ENCODE measurements around the gene KPNB1. TPM values are rescaled to one million over a fixed set of nuclear protein-coding genes. Genes with fewer than 3 reads are reported as not detected.

KPNB1 gene
- total and polyA plus RNA-seq, 2 of the 8 experiments (the other 6 are each of a cell fraction or from before 2014, with no cell fraction given): 171 to 625 TPM

- DNase-seq (ENCODE audit: low read depth in 1 of 2, low spot score in 2 of 2) (no peak), FAIRE-seq (no peak)
- Histone ChIP-seq H3K27ac (ENCODE audit: low read depth, low read length) (no peak overlapping the region), H4K20me1 (replicated peaks in 1 of 2; ENCODE audit: control insufficient read depth in 1 of 2, insufficient read depth in 2 of 2, low read length in 2 of 2) (peaks cover 0 to 2% of the 10 kb centered on the region in 2 experiments), H2AFZ (ENCODE audit: low read length) (no peak overlapping the region), H2BK20ac (ENCODE audit: low read length) (no peak overlapping the region), H3K4me2 (ENCODE audit: insufficient read depth in 1 of 2, low read depth in 2 of 2, low read length in 2 of 2) (no peak overlapping the region), H3K79me1 (ENCODE audit: low read depth, low read length) (no peaks in the 10 kb centered on the region), H4K91ac (replicated peaks; ENCODE audit: insufficient read length, low read length) (no peak overlapping the region), H3K9me3 (ENCODE audit: insufficient read depth in 2 of 2, low read depth in 1 of 2, low read length in 1 of 2) (no peaks in the 10 kb centered on the region), H2BK15ac (ENCODE audit: low read length) (no peak overlapping the region), H4K5ac (ENCODE audit: insufficient read length, low read depth, low read length) (no peak overlapping the region), H3K4ac (replicated peaks; ENCODE audit: insufficient read length, low read depth, low read length) (no peak overlapping the region), H3K23ac (ENCODE audit: insufficient read length) (no peak overlapping the region), H2BK5ac (ENCODE audit: low read depth, low read length) (no peak overlapping the region), H3K9ac (replicated peaks in 1 of 4; ENCODE audit: extremely low read depth in 1 of 4, low read depth in 3 of 4, low read length in 3 of 4) (no peak overlapping the region), H3K18ac (ENCODE audit: extremely low read depth, low read length) (no peak overlapping the region), H3K23me2 (ENCODE audit: low read depth, low read length) (peaks cover 2% of the 10 kb centered on the region; the same call in 1 of the 2 replicates), H2BK120ac (replicated peaks; ENCODE audit: low read depth, low read length) (no peak overlapping the region), H2AK5ac (ENCODE audit: low read depth, low read length) (no peak overlapping the region), H3K36me3 (ENCODE audit: control insufficient read depth in 2 of 4, insufficient read depth in 4 of 4, low read length in 3 of 4) (no peaks in the 10 kb centered on the region), H2BK12ac (ENCODE audit: low read depth, low read length) (no peak overlapping the region), H3K27me3 (replicated peaks in 1 of 4; ENCODE audit: control insufficient read depth in 3 of 4, extremely low read depth in 1 of 4, insufficient read depth in 3 of 4, low read length in 3 of 4) (peaks cover 0 to 8% (median 2%) of the 10 kb centered on the region in 4 experiments; a peak in 4 of 7 replicates), H3K79me2 (ENCODE audit: control insufficient read depth in 1 of 2, insufficient read depth in 2 of 2, low read length in 2 of 2) (no peaks in the 10 kb centered on the region), H3K4me3 (ENCODE audit: extremely low read depth in 1 of 4, insufficient read depth in 2 of 4, low read depth in 3 of 4, low read length in 4 of 4) (no peak overlapping the region), H4K8ac (ENCODE audit: extremely low read depth, insufficient read depth, low read length) (no peak overlapping the region), H3K4me1 (replicated peaks in 1 of 4; ENCODE audit: control insufficient read depth in 3 of 4, insufficient read depth in 4 of 4, low read length in 3 of 4) (peaks cover 0 to 3% (median 2%) of the 10 kb centered on the region in 4 experiments; a peak in 5 of 7 replicates), H3K56ac (replicated peaks; ENCODE audit: insufficient read length, low read depth, low read length) (no peak overlapping the region), H3K14ac (ENCODE audit: insufficient read length) (no peak overlapping the region)
- ChIA-PET CTCF (ENCODE audit: partially characterized antibody) (interaction anchor here (0.8 to 19.8 kb wide), 6 partner anchors 12 to 98 kb away, joined by 3 to 441 read pairs (median 3); partner anchors contain the start of gene TBX21), POLR2A (ENCODE audit: partially characterized antibody) (interaction anchor here (0.7 to 2.3 kb wide), 6 partner anchors 11 to 106 kb away, joined by 3 to 6 read pairs (median 4); no protein-coding TSS in a partner anchor)
- 82% methylated on average over 12 of the region's 14 CpGs; no CpG with 5 or more reads in 1 of the 2 experiments for WGBS, 2 experiments (ENCODE audit: extremely low coverage in 1 of 2, insufficient coverage in 1 of 2, insufficient read length in 1 of 2, insufficient replicate concordance in 2 of 2, low coverage in 1 of 2, low lambda C conversion rate in 2 of 2, missing lambda C conversion rate in 1 of 2)
- TF ChIP-seq RAD21 (IDR thresholded peaks at IDR 0.05 in 1 of 2, conservative IDR thresholded peaks at IDR 0.05 in 1 of 2; ENCODE audit: low read depth in 2 of 2, low read length in 2 of 2) (no peak), POLR2A (IDR thresholded peaks at IDR 0.05; ENCODE audit: control extremely low read depth in 1 of 2, low read depth in 2 of 2, low read length in 2 of 2) (no peak)
Observed at GRCh38 chr17:47704116-47704515, 54.4 kb downstream of the KPNB1 start.
